Karpas-422 (cell line): Measurements from ENCODE around the gene INHBB. TPM values are rescaled to one million over a fixed set of nuclear protein-coding genes. Genes with fewer than 3 reads are reported as not detected.

Experiments
- DNase-seq: peaks from one replicate; pipeline ENCODE4 v3.0.0-alpha.2; 2015
- H2AFZ ChIP-seq: fragments of 200-600 bp; sonication (generic); 2 replicates; pipeline ENCODE4 v1.6.1; 2014; ENCODE audit warnings: antibody characterized with exemption, low read length, mixed read lengths
- H3K27ac ChIP-seq: fragments of 200-600 bp; sonication (generic); 2 replicates; pipeline ENCODE4 v1.5.1; 2014; ENCODE audit warnings: mild to moderate bottlenecking, low read length, moderate library complexity
- H3K27me3 ChIP-seq: fragments of 200-600 bp; sonication (generic); 2 replicates; pipeline ENCODE4 v1.6.1; 2014; ENCODE audit warnings: low read length, mixed read lengths
- H3K36me3 ChIP-seq: fragments of 200-600 bp; sonication (generic); 2 replicates; pipeline ENCODE4 v1.6.1; 2014; ENCODE audit warnings: low read length, mixed read lengths; ENCODE audit not compliant: insufficient read depth
- H3K4me1 ChIP-seq: fragments of 200-600 bp; sonication (generic); 2 replicates; pipeline ENCODE4 v1.6.1; 2014; ENCODE audit warnings: mild to moderate bottlenecking, low read length, mixed read lengths
- H3K4me2 ChIP-seq: fragments of 200-600 bp; sonication (generic); 2 replicates; pipeline ENCODE4 v1.6.1; 2014; ENCODE audit warnings: low read length, low read depth, mild to moderate bottlenecking; ENCODE audit not compliant: poor library complexity, severe bottlenecking
- H3K4me3 ChIP-seq: fragments of 200-600 bp; sonication (generic); 2 replicates; pipeline ENCODE4 v1.5.1; 2014; ENCODE audit warnings: mild to moderate bottlenecking, antibody characterized with exemption, low read length, mixed read lengths
- H3K79me2 ChIP-seq: fragments of 200-600 bp; sonication (generic); 2 replicates; pipeline ENCODE4 v1.6.1; 2014; ENCODE audit warnings: mild to moderate bottlenecking, low read length, mixed read lengths
- H3K9ac ChIP-seq: fragments of 200-600 bp; sonication (generic); 2 replicates; pipeline ENCODE4 v1.6.0; 2014; ENCODE audit warnings: low read length
- H3K9me2 ChIP-seq: fragments of 200-600 bp; sonication (generic), shearing (Covaris generic); replicated peaks from 2 replicates; pipeline ENCODE4 v1.6.0; 2014; ENCODE audit warnings: mild to moderate bottlenecking, low read length, moderate library complexity; ENCODE audit not compliant: insufficient read depth
- H3K9me3 ChIP-seq: fragments of 300-700, 200-600 bp; sonication (generic); 2 replicates; pipeline ENCODE4 v1.6.1; 2014; ENCODE audit warnings: low read length, mixed read lengths
- H4K20me1 ChIP-seq: fragments of 200-600 bp; sonication (generic); 2 replicates; pipeline ENCODE4 v1.6.1; 2014; ENCODE audit warnings: mild to moderate bottlenecking, antibody characterized with exemption, low read length, low read depth; ENCODE audit not compliant: insufficient read depth
- total RNA-seq: library from RNA; depleted of rRNA; stranded (reverse); fragments of >200 nt; shearing (Covaris generic); gene quantifications from 2 replicates; pipeline ENCODE4 v1.2.3, GENCODE V29; 2014; ENCODE audit warnings: low replicate concordance

Gene INHBB
- total RNA-seq, 1 experiment from 2014 or later: not detected

DNA sequence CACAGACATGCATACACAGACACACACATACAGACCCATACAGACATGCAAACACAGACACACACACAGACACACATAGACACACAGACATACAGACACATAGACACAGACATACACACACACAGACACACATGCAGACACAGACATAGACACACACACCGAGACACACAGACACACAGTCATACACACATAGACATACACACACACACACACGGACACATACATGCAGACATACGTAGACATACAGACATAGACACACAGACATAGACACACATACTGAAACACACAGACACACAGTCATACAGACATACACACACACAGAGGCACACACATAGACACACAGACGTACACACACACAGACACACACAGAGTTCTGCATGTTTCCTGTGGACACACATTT is 26.9 kb downstream of the INHBB start:
- Histone ChIP-seq H3K36me3 (no peaks in the 10 kb centered on the region), H3K79me2 (no peaks in the 10 kb centered on the region), H3K27ac (no peak overlapping the region), H3K9ac (no peak overlapping the region), H3K27me3 (no peaks in the 10 kb centered on the region), H2AFZ (no peak overlapping the region), H3K9me3 (no peaks in the 10 kb centered on the region), H3K9me2 (no peaks in the 10 kb centered on the region), H4K20me1 (no peaks in the 10 kb centered on the region), H3K4me3 (no peak overlapping the region), H3K4me1 (peaks cover 5% of the 10 kb centered on the region), H3K4me2 (no peak overlapping the region)
- DNase-seq: no peak

DNA sequence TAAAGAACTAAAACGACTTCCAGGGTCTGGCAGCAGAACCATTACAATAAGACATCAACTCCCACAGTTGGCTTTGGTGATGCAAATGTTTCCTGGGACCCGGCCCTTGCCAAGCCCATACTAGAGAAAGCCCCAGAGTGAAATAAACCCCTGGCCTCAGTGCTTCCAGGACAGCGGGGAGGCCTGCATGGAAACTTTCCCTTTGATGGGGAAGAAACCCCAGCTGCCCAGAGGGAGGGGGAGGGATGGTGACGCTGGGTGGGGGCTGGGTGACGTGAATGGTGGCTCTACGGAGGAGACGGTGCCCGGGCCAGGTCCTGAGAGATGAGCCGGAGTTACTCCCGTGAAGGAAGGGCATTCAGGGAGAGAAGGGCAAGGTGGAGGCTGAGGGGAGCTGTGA is 27.5 kb downstream of the INHBB start:
- H3K9me3 ChIP-seq: no peaks in the 10 kb centered on the region
- H3K27ac ChIP-seq: no peak overlapping the region
- H3K4me3 ChIP-seq: no peak overlapping the region
- H3K27me3 ChIP-seq: no peaks in the 10 kb centered on the region
- no peak overlapping the region for H3K4me2 ChIP-seq
- H4K20me1 ChIP-seq: no peaks in the 10 kb centered on the region
- H3K36me3 ChIP-seq: no peaks in the 10 kb centered on the region
- H2AFZ ChIP-seq: no peak overlapping the region
- no peak overlapping the region for H3K9ac ChIP-seq
- no peaks in the 10 kb centered on the region for H3K79me2 ChIP-seq
- peaks cover 5% of the 10 kb centered on the region for H3K4me1 ChIP-seq
- H3K9me2 ChIP-seq: no peaks in the 10 kb centered on the region
- DNase-seq: no peak

DNA sequence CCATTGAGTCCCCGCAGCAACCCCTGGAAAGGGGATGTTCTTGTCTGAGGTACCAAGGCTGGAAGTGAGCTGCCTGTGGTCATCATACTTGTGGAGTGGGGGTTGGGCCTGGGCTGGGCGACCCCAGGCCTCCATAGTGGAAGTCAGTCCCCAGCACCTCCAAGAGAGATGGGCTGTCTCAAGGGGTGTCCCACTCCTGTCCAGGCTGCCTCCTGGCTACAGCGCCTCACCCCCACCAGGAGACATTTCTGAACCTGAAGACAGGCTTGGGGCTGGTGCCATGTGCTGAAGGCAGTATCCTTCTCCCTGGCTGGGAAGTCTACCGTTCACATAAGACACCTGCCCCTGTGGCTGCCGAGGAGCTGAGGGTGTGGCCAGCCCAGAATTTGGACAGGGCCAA is 28.9 kb downstream of the INHBB start:
- H3K4me3 ChIP-seq: no peak overlapping the region
- no peak overlapping the region for H2AFZ ChIP-seq
- no peaks in the 10 kb centered on the region for H3K27me3 ChIP-seq
- H3K79me2 ChIP-seq: no peaks in the 10 kb centered on the region
- no peaks in the 10 kb centered on the region for H3K9me2 ChIP-seq
- H3K4me2 ChIP-seq: no peak overlapping the region
- H3K36me3 ChIP-seq: no peaks in the 10 kb centered on the region
- no peak for DNase-seq
- peaks cover 5% of the 10 kb centered on the region for H3K4me1 ChIP-seq
- no peaks in the 10 kb centered on the region for H4K20me1 ChIP-seq
- H3K27ac ChIP-seq: no peak overlapping the region
- H3K9me3 ChIP-seq: no peaks in the 10 kb centered on the region
- no peak overlapping the region for H3K9ac ChIP-seq

DNA sequence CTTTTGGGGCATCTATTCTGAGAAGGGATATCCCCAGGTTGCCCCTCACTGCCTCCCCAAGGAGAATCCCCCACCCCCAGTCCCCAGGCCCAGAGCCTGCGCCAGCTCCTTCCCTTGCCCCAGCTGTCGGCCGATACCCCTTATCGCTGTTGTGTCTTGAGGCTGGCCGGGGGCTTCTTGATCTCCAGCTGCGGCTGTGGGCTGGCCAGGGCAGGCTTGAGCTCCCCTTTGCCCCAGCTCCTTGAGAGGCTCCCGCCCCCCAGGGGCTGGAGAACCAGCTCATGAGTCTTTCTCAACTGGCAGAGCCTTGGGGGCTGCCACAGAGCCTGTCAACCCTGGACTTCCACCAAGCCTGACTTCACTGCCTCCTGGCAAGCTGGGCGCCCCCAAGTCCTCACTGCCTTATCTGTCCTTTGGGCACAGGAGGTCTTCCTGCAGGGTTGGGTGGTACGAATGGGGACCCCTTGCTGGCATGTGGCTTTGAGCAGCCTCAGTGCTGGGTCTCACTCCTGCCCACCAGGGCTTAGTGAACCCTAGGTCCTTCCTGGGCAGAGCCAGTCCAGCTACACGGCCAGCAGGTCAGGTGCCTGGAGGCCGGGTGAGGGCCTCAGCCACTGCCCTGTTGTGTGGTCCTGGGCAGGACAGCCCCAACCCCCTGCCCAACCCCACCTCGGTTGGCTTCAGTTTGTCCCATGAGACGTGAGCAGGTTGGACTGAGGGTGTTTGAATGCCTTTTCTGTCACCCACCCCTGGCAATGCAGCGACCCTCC is 29.5 kb downstream of the INHBB start:
- Histone ChIP-seq H3K36me3 (no peaks in the 10 kb centered on the region), H3K4me1 (no peaks in the 10 kb centered on the region), H3K27ac (no peak overlapping the region), H3K9me2 (no peaks in the 10 kb centered on the region), H3K27me3 (no peaks in the 10 kb centered on the region), H4K20me1 (no peaks in the 10 kb centered on the region), H3K4me3 (no peak overlapping the region), H3K79me2 (no peaks in the 10 kb centered on the region), H2AFZ (no peak overlapping the region), H3K9ac (no peak overlapping the region), H3K9me3 (no peaks in the 10 kb centered on the region), H3K4me2 (no peak overlapping the region)
- no peak for DNase-seq

DNA sequence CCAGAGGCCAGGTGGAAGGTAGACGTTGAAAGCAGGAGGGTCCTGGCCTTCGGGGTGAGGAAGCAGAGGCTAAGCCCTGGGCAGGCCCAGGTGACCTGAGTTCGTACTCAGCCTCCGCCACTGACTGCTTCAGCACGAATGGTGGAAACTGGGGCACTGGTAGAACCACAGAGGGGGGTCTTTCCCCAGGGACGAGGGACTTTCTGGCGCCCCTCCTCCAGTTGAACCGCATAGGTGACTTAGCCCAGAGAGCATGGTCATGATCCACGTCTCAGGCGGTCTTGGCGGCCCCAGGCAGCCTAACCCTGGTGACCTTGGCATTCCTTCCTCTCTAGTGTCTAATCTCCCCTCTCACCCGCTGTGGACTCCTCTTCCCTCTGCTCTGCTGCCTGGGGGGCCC is 30.2 kb downstream of the INHBB start:
- Histone ChIP-seq H2AFZ (no peak overlapping the region), H3K4me1 (no peaks in the 10 kb centered on the region), H3K4me2 (no peak overlapping the region), H3K9me2 (no peaks in the 10 kb centered on the region), H4K20me1 (no peaks in the 10 kb centered on the region), H3K9me3 (no peaks in the 10 kb centered on the region), H3K27me3 (no peaks in the 10 kb centered on the region), H3K36me3 (no peaks in the 10 kb centered on the region), H3K27ac (no peak overlapping the region), H3K4me3 (no peak overlapping the region), H3K79me2 (no peaks in the 10 kb centered on the region), H3K9ac (no peak overlapping the region)
- DNase-seq: no peak

DNA sequence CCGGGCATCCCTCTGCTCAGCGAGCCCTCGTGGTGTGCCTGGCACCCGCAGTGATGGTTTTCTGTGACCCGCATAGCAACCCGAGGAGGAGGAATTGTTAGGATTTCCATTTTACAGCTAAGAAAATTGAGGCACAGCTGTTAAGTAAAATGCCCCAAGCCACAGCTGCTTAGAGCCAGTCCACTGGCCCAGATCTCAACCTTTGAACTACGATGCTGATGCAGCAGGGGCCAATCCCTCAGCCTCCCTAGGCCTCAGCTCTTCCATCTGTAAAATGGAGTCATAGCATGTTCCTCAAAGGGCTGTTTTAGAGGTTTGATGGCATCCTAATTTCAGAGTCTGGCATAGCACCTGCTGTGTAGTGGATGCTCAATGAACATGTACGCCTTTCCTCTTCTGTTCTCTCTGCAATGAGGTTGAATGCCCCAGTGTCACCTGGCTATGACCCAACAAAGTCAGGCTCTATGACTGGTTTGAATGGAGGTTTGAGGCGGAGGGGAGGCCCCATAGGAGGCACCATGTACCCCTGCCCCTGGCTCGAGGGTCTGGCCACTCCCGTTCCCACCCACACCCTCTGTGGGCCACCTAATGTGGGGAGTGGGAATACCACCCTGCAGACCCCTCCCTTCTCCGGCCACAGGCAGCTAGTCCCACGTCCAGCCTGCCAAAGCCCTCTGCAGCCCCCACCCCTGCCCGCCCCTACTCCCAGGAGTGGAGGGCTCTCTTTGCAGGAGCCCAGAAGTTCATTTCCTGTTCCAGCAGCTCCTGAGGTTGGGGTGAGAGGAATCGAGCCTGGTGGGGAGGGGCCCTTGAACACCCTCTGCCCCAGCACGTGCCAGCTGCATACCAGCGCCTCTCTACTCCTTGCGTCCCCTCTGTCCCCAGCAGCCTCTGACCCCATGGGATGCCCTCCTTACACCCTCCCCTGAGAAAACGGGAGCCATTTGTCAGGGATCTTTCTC is 31.0 kb downstream of the INHBB start:
- no peaks in the 10 kb centered on the region for H4K20me1 ChIP-seq
- H3K9me2 ChIP-seq: no peaks in the 10 kb centered on the region
- H3K36me3 ChIP-seq: no peaks in the 10 kb centered on the region
- H3K79me2 ChIP-seq: no peaks in the 10 kb centered on the region
- no peak overlapping the region for H2AFZ ChIP-seq
- H3K9me3 ChIP-seq: no peaks in the 10 kb centered on the region
- H3K4me2 ChIP-seq: no peak overlapping the region
- no peak for DNase-seq
- H3K9ac ChIP-seq: no peak overlapping the region
- H3K4me3 ChIP-seq: no peak overlapping the region
- no peak overlapping the region for H3K27ac ChIP-seq
- H3K27me3 ChIP-seq: no peaks in the 10 kb centered on the region
- no peaks in the 10 kb centered on the region for H3K4me1 ChIP-seq

DNA sequence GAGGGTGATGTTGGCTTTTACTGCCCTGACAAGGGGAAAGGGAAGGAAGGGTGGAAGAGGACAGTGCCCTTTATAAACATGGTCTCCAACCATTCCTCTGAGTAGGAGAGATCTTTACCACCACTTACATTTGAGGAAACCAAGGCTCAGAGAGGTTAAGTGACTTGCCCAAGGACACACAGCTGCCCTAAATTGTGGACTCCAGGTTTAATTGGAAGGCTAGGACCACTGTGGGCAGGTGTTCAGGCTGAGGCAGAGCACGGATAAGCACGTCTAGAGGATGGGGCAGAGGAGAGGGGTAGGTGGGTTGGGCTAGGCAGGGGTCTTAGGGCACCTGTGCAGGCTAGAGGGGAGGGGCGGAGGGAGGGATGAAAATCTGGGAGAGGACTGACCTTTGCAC is 32.7 kb downstream of the INHBB start:
- no peaks in the 10 kb centered on the region for H3K4me1 ChIP-seq

More for the DNA sequence above, 32.7 kb downstream of the INHBB start:
- no peak overlapping the region for H3K4me2 ChIP-seq
- H3K9me2 ChIP-seq: no peaks in the 10 kb centered on the region
- no peak overlapping the region for H3K9ac ChIP-seq
- no peaks in the 10 kb centered on the region for H4K20me1 ChIP-seq
- no peaks in the 10 kb centered on the region for H3K9me3 ChIP-seq
- no peaks in the 10 kb centered on the region for H3K27me3 ChIP-seq
- no peak for DNase-seq
- no peak overlapping the region for H3K4me3 ChIP-seq
- no peak overlapping the region for H3K27ac ChIP-seq
- H3K36me3 ChIP-seq: no peaks in the 10 kb centered on the region
- no peaks in the 10 kb centered on the region for H3K79me2 ChIP-seq
- no peak overlapping the region for H2AFZ ChIP-seq
